ENCODE results near the gene IL13.

Gene IL13

GRCh38 chr5:132668706-132669454 lies 10.9 kb downstream of the IL13 start:
- Histone ChIP-seq H3K9me3 (ENCODE audit: low read length) (no peaks in the 10 kb centered on the region), H3K27me3 (ENCODE audit: insufficient read depth, low read length) (peaks cover 7% of the 10 kb centered on the region), H3K4me1 (ENCODE audit: insufficient read depth, low read length) (peaks cover 5% of the 10 kb centered on the region), H2AFZ (ENCODE audit: low read depth, low read length) (no peak overlapping the region), H3K36me3 (ENCODE audit: insufficient read depth, low read length) (no peaks in the 10 kb centered on the region), H3K4me3 (ENCODE audit: low read length) (no peak overlapping the region)

DNA sequence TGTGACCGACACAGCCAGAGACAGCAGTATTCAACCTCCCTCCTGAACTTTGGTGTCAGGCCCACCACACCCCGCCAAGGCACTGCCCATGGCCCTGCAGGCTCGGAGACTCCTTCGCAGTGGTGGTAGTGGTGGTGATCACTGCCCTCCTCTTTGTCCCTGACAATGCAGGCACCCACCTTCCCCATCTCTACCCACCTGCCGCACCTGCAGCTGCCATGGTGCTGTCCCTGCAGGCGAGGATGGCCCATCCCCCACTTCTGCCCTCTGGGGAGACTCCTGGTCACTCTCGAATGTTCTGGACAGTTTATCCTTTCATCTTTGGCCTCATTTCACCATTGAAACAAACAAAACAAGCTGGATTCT lies 11.5 kb downstream of the IL13 start:
- no peaks in the 10 kb centered on the region for H3K36me3 ChIP-seq (ENCODE audit: insufficient read depth, low read length)
- no peaks in the 10 kb centered on the region for H3K9me3 ChIP-seq (ENCODE audit: low read length)
- H3K4me3 ChIP-seq (ENCODE audit: low read length): no peak overlapping the region
- no peaks in the 10 kb centered on the region for H3K4me1 ChIP-seq (ENCODE audit: insufficient read depth, low read length)
- H3K27me3 ChIP-seq (ENCODE audit: insufficient read depth, low read length): peaks cover 12% of the 10 kb centered on the region
- H2AFZ ChIP-seq (ENCODE audit: low read depth, low read length): no peak overlapping the region

DNA sequence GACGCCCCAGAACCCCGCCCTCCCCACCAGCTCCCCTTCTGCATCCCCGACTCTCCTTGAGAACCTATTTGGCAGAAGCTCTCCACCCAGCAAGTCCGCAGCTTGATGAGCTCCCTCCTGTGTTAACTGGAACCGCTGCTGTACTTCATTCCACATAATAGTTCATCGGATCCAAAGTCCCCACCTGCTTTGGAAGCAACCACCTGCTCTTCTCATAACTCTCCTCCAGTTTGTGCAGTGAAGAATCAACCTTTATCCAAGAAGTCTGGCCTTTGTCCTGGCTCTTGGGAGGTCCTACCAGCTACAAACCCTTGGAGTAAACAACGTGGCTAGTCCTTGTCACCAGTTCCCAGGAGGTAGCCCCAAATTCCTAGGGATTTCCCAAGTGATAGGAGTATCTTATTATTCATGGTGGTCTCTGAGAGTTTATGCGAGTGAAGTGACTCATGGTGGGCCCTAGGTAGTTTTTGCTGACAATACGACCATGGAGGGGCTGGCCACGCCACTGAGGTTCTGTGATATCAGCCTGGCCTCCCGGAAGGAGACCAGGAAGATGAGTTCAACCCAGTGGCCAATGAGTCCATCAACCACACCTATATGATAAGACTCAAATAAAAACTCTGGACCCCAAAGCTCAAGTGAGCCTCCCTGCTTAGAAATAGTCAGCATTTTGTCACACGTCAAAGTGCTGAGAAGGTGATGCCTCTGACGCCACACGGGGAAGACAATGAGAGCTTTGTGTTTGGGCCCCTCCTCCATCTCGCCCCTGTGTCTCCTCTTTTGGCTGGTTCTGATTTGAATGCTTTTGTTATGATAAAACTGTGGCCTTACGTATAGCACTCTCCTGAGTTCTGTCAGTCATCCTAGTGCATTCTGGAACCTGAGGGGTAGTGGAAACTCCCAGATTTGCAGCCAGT lies 12.3 kb downstream of the IL13 start:
- Histone ChIP-seq H3K4me3 (ENCODE audit: low read length) (no peak overlapping the region), H3K4me1 (ENCODE audit: insufficient read depth, low read length) (no peaks in the 10 kb centered on the region), H2AFZ (ENCODE audit: low read depth, low read length) (no peak overlapping the region), H3K9me3 (ENCODE audit: low read length) (no peaks in the 10 kb centered on the region), H3K36me3 (ENCODE audit: insufficient read depth, low read length) (no peaks in the 10 kb centered on the region), H3K27me3 (ENCODE audit: insufficient read depth, low read length) (peaks cover 12% of the 10 kb centered on the region)

DNA sequence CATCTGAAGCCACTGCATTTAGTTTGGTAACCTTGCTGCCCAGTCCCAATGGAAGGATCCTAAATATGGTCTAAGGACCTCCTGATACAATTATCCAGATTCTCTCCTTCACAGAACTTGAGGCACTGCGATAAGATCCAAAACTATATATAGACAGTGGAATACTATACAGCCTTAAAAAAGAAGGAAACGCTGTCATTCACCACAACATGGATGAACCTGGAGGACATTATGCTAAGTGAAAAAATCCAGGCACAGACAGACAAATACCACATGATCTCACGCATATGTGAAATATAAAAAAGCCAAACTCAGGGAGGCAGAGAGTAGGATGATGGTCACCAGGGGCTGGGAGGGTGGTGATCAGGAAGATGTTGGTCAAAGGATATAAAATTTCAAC lies 13.0 kb downstream of the IL13 start:
- Histone ChIP-seq H3K27me3 (ENCODE audit: insufficient read depth, low read length) (peaks cover 12% of the 10 kb centered on the region), H3K36me3 (ENCODE audit: insufficient read depth, low read length) (no peaks in the 10 kb centered on the region), H3K9me3 (ENCODE audit: low read length) (no peaks in the 10 kb centered on the region), H2AFZ (ENCODE audit: low read depth, low read length) (no peak overlapping the region), H3K4me1 (ENCODE audit: insufficient read depth, low read length) (no peaks in the 10 kb centered on the region), H3K4me3 (ENCODE audit: low read length) (no peak overlapping the region)

DNA sequence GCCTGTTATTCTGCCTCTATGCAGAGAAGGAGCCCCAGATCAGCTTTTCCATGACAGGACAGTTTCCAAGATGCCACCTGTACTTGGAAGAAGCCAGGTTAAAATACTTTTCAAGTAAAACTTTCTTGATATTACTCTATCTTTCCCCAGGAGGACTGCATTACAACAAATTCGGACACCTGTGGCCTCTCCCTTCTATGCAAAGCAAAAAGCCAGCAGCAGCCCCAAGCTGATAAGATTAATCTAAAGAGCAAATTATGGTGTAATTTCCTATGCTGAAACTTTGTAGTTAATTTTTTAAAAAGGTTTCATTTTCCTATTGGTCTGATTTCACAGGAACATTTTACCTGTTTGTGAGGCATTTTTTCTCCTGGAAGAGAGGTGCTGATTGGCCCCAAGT lies 15.5 kb downstream of the IL13 start:
- Histone ChIP-seq H3K27me3 (ENCODE audit: insufficient read depth, low read length) (peaks cover 9% of the 10 kb centered on the region), H3K36me3 (ENCODE audit: insufficient read depth, low read length) (no peaks in the 10 kb centered on the region), H3K9me3 (ENCODE audit: low read length) (no peaks in the 10 kb centered on the region), H3K4me3 (ENCODE audit: low read length) (no peak overlapping the region), H2AFZ (ENCODE audit: low read depth, low read length) (no peak overlapping the region), H3K4me1 (ENCODE audit: insufficient read depth, low read length) (no peaks in the 10 kb centered on the region)

GRCh38 chr5:132673939-132674630 lies 16.1 kb downstream of the IL13 start, which contains the start of gene IL4:
Gene IL4 (plus strand): TSS chr5:132673989. CDS start chr5:132674051, 62 bp downstream.
- Histone ChIP-seq H3K9me3 (ENCODE audit: low read length) (no peaks in the 10 kb centered on the region), H3K36me3 (ENCODE audit: insufficient read depth, low read length) (no peaks in the 10 kb centered on the region), H3K27me3 (ENCODE audit: insufficient read depth, low read length) (peaks cover 6% of the 10 kb centered on the region), H3K4me1 (ENCODE audit: insufficient read depth, low read length) (no peaks in the 10 kb centered on the region), H2AFZ (ENCODE audit: low read depth, low read length) (no peak within 1 kb of the TSS), H3K4me3 (ENCODE audit: low read length) (no peak within 1 kb of the TSS)

DNA sequence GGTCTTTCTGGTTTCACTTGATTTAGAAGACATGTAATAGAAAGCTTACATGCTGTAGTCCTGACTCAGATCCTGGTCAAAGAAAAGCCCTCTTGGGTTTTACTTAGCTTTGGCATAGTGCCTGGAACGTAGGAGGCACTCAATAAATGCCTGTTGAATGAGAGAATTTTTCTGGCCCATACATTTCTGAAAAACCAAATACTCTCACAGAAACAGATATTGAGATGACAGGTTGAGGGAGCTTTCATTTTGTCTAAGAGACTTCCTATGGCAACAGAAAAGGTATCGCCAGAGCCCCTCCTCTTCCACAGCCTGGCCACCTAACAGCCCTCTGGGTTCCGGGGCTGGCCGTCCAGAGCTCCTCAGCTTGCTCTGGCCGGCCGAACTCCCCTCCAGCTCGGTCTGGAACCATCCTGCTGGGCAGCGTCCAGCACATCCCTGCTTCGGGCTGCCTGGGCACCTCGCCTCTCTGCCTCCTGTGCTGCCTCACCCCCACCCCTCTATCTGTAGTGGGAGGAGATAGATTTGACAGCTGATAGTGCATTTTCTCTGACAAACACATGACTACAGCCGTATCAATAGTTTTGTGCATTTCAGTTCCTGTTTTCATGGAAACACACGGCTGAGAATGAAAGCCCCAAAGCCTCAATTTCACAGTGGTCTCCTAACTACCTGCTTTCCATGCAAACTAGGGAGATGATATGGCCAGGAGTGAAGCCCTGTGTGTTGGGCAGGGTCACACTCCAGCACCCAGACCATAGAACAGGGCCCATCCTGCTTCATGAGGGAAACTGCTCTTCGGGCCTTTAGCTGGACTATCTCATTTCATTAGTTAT lies 16.9 kb downstream of the IL13 start:
- Histone ChIP-seq H3K36me3 (ENCODE audit: insufficient read depth, low read length) (no peaks in the 10 kb centered on the region), H3K4me1 (ENCODE audit: insufficient read depth, low read length) (no peaks in the 10 kb centered on the region), H3K27me3 (ENCODE audit: insufficient read depth, low read length) (peaks cover 6% of the 10 kb centered on the region), H3K9me3 (ENCODE audit: low read length) (no peaks in the 10 kb centered on the region), H3K4me3 (ENCODE audit: low read length) (no peak overlapping the region), H2AFZ (ENCODE audit: low read depth, low read length) (no peak overlapping the region)

DNA sequence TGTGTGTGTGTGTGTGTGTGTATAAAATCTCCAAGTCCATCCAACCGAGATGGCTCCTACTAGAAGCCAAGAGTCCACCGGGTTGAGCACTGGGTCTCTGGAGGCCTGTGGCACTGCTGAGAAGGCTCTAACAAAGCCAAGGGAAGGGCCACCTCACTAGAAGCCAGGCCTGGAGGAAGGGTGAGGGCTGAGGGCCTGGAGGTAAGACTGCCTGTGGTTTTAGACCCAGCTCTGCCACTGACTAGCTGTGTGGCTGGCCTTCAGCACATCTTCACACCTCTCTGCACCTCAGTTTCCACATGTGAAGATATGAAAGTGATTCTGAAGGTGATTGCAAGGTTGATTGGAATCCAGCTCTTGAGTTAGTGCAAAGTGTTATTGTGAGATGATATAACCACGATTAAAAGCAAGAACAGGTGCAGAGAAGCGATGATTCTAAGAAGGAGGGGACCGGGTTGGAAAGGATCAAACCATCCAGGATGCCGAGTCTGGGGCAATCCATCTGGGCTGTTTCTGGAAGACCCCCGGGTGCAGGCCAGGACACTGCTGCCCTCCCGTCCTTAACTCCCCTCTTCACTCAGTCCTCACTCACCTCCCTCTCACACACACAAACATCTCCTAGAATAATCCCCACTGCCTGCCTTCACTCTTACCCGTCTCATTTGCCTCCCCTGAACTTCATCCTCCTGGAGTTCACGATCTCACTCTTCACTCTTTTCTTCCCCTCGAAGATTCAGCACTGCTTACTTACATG lies 18.1 kb downstream of the IL13 start:
- no peaks in the 10 kb centered on the region for H3K9me3 ChIP-seq (ENCODE audit: low read length)
- no peaks in the 10 kb centered on the region for H3K4me1 ChIP-seq (ENCODE audit: insufficient read depth, low read length)
- H3K4me3 ChIP-seq (ENCODE audit: low read length): no peak overlapping the region
- H3K36me3 ChIP-seq (ENCODE audit: insufficient read depth, low read length): no peaks in the 10 kb centered on the region
- H2AFZ ChIP-seq (ENCODE audit: low read depth, low read length): no peak overlapping the region
- H3K27me3 ChIP-seq (ENCODE audit: insufficient read depth, low read length): peaks cover 6% of the 10 kb centered on the region

GRCh38 chr5:132677191-132677590 lies 19.2 kb downstream of the IL13 start:
- Histone ChIP-seq H3K36me3 (ENCODE audit: insufficient read depth, low read length) (no peaks in the 10 kb centered on the region), H3K4me1 (ENCODE audit: insufficient read depth, low read length) (no peaks in the 10 kb centered on the region), H3K9me3 (ENCODE audit: low read length) (no peaks in the 10 kb centered on the region), H3K27me3 (ENCODE audit: insufficient read depth, low read length) (peaks cover 6% of the 10 kb centered on the region), H3K4me3 (ENCODE audit: low read length) (no peak overlapping the region), H2AFZ (ENCODE audit: low read depth, low read length) (no peak overlapping the region)

DNA sequence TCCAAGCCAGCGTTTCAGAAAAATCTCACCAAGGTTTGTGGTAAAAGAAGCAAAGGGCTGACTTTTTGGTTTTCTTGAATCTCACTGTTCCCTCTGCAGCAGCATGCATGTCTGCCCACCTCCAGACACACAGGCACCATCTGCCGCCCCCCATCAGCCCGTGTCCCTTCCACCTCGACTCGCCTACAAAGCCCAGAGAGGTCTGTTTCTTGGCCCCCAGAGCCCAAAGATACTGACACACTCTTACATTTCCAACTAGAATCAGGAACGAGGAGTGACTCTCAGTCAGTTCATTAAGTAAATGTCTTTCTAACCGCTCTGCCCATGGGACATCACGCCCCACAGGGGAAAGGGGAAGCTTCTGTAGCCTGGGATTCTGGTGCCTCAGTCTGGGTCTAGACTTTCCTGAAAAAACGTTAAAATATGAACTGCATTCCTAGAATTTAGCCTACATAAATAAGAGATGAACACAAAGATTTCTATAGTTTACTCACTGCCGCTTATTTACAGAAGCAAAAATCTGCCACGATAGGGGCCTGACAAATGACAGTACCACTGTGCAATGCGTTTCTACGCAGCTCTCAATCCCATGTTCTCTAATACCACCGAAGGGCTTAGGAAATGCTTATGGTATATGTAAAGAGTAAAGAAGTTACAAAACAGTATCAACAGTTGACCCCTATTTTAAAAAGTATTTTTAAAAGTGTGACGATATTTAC lies 19.9 kb downstream of the IL13 start:
- Histone ChIP-seq H3K36me3 (ENCODE audit: insufficient read depth, low read length) (no peaks in the 10 kb centered on the region), H3K4me1 (ENCODE audit: insufficient read depth, low read length) (no peaks in the 10 kb centered on the region)

GRCh38 chr5:132678735-132679134 lies 20.8 kb downstream of the IL13 start:
- no peak overlapping the region for H2AFZ ChIP-seq (ENCODE audit: low read depth, low read length)
- no peaks in the 10 kb centered on the region for H3K4me1 ChIP-seq (ENCODE audit: insufficient read depth, low read length)
- H3K36me3 ChIP-seq (ENCODE audit: insufficient read depth, low read length): no peaks in the 10 kb centered on the region
- peaks cover 6% of the 10 kb centered on the region for H3K27me3 ChIP-seq (ENCODE audit: insufficient read depth, low read length)
- no peak overlapping the region for H3K4me3 ChIP-seq (ENCODE audit: low read length)
- no peaks in the 10 kb centered on the region for H3K9me3 ChIP-seq (ENCODE audit: low read length)

More for the DNA sequence above, 19.9 kb downstream of the IL13 start:
- peaks cover 6% of the 10 kb centered on the region for H3K27me3 ChIP-seq (ENCODE audit: insufficient read depth, low read length)
- H2AFZ ChIP-seq (ENCODE audit: low read depth, low read length): no peak overlapping the region
- no peak overlapping the region for H3K4me3 ChIP-seq (ENCODE audit: low read length)
- H3K9me3 ChIP-seq (ENCODE audit: low read length): no peaks in the 10 kb centered on the region

Data from neuron (in vitro differentiated cells).